Activated CD4-positive, alpha-beta memory T cell treated with anti-CD3 and anti-CD28 coated beads, Interleukin-2, amount 10 ng/mL, durations not matched to agents 7 days and 5 days (primary cell): ENCODE measurements around the gene NHLRC4. TPM values are rescaled to one million over a fixed set of nuclear protein-coding genes. Genes with fewer than 3 reads are reported as not detected.
A peak's percentile ranks its signal among the peaks of the same experiment; 100 is the strongest.

Experiments
- CTCF ChIA-PET: fragments of 350-600 bp; sonication (Branson Sonifier 250); formaldehyde crosslinking; loops from one replicate; lab custom pipeline; 2021; ENCODE audit warnings: antibody characterized with exemption, inconsistent platforms; lab: Charles Lee
- POLR2A ChIA-PET: fragments of 350-600 bp; sonication (Branson Sonifier 250); formaldehyde crosslinking; loops from one replicate; lab custom pipeline; 2021; ENCODE audit warnings: antibody characterized with exemption; lab: Charles Lee
- DNase-seq: peaks from one replicate; pipeline ENCODE4 v3.0.0-alpha.2; 2020
- H3K27ac Mint-ChIP-seq: one replicate; pipeline ENCODE4 v1.8.0; 2021; ENCODE audit warnings: mild to moderate bottlenecking, mixed read lengths
- H3K27me3 Mint-ChIP-seq: one replicate; pipeline ENCODE4 v1.8.0; 2021; ENCODE audit warnings: mixed read lengths
- H3K36me3 Mint-ChIP-seq: one replicate; pipeline ENCODE4 v1.8.0; 2021; ENCODE audit warnings: low read depth, mixed read lengths
- H3K4me1 Mint-ChIP-seq: one replicate; pipeline ENCODE4 v1.8.0; 2021; ENCODE audit warnings: mixed read lengths
- H3K4me3 Mint-ChIP-seq: one replicate; pipeline ENCODE4 v1.8.0; 2021; ENCODE audit warnings: mild to moderate bottlenecking, mixed read lengths
- H3K9me3 Mint-ChIP-seq: one replicate; pipeline ENCODE4 v1.8.0; 2021; ENCODE audit warnings: mixed read lengths
- total RNA-seq, 2 experiments: library from RNA; stranded (reverse); gene quantifications; one replicate each; pipeline ENCODE4 v1.2.3, GENCODE V29; 2021

Gene NHLRC4
- total RNA-seq, 2 experiments from 2014 or later, result 2.3 to 2.6 TPM

DNA sequence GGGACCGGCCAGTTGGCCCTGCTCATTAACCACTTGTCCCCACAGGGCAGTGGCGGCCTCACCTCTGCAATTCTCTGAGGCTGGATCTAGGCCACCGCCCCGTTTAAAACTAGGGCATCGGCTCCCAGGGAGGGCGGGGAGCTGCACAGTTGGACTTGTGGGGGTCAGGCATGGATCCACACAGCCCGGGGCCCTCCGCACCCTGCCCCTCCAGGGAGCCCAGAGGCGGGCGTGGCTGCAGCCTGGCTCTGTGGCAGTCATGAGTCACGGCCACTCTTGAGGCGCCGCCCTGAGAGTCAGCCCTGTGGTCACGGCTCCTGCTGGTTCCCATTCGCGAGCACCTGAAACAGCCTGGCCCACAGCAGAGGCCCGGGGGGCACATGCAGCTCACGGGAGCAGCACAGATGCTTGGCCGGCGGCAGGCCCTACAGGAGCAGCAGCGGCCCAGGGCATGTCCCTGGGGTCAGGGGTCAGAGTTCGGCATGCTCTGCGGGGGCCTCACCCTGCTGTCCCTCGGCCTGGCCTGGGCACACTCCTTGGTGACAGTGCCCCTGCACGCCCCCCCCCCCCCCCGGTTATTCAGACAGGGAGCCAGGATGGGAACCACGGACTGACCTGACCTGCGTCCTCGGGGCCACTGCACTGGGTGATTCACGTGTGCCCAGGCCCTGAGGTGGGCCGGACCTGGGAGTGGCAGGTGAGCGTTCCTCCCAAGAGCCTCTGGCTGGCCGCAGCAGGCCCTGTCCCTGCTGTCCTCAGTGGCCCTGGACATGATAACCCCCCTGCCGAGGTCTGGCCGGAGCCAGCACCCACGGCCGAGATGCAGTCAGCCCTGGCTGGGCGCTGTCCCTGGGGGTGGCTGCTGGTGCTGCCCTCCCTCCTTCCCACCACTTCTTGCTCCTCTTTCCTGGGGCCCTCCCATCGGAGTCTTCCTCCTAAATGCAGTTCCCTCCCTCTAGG lies 31.1 kb upstream of the NHLRC4 start:
- no peaks in the 10 kb centered on the region for H3K9me3 Mint-ChIP-seq
- H3K27ac Mint-ChIP-seq, result no peak overlapping the region
- no peak overlapping the region for H3K4me3 Mint-ChIP-seq
- H3K27me3 Mint-ChIP-seq, result no peaks in the 10 kb centered on the region
- DNase-seq, result peak; percentile 52
- peaks cover 14% of the 10 kb centered on the region for H3K36me3 Mint-ChIP-seq
- H3K4me1 Mint-ChIP-seq, result peaks cover 11% of the 10 kb centered on the region
- ChIA-PET POLR2A (no interaction called here), CTCF (no interaction called here)

DNA sequence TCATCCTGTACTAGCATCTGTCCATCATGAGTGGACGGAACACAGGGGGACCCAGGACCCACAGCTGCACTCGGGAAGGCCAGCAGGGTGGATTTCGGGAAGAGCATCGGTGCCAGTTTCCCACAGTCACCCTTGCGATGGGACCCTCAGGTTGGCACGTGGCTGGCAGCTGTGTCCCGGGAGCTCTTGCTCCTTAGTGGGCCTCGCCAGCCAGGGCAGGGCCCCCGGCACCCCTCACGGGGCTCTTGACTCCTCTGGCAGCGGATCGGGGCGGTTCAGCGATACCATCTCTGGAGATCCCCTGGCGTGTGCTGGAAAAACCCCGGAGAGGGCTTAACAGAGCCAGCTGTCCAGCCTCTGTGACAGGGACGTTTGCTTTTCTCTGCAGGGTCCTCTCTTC lies 30.1 kb upstream of the NHLRC4 start:
- CTCF ChIA-PET, result no interaction called here
- Mint-ChIP-seq H3K4me3 (no peak overlapping the region), H3K4me1 (peaks cover 11% of the 10 kb centered on the region), H3K27ac (no peak overlapping the region), H3K36me3 (peaks cover 14% of the 10 kb centered on the region), H3K27me3 (no peaks in the 10 kb centered on the region), H3K9me3 (no peaks in the 10 kb centered on the region)
- POLR2A ChIA-PET, result interaction anchor here (1.3 kb wide), 1 partner anchor 10 kb away, joined by 5 read pairs; the partner anchor contains the start of gene CAPN15
- no peak for DNase-seq

- H3K36me3 Mint-ChIP-seq, result peaks cover 19% of the 10 kb centered on the region
- no peak overlapping the region for H3K27ac Mint-ChIP-seq
- H3K9me3 Mint-ChIP-seq, result no peaks in the 10 kb centered on the region
- no peaks in the 10 kb centered on the region for H3K27me3 Mint-ChIP-seq
- no peak overlapping the region for H3K4me3 Mint-ChIP-seq
- no peak for DNase-seq
- peaks cover 11% of the 10 kb centered on the region for H3K4me1 Mint-ChIP-seq
- ChIA-PET POLR2A (interaction anchor here (1.3 kb wide), 1 partner anchor 10 kb away, joined by 5 read pairs; the partner anchor contains the start of gene CAPN15), CTCF (no interaction called here)
Observed at GRCh38 chr16:537415-538335, 29.1 kb upstream of the NHLRC4 start.

DNA sequence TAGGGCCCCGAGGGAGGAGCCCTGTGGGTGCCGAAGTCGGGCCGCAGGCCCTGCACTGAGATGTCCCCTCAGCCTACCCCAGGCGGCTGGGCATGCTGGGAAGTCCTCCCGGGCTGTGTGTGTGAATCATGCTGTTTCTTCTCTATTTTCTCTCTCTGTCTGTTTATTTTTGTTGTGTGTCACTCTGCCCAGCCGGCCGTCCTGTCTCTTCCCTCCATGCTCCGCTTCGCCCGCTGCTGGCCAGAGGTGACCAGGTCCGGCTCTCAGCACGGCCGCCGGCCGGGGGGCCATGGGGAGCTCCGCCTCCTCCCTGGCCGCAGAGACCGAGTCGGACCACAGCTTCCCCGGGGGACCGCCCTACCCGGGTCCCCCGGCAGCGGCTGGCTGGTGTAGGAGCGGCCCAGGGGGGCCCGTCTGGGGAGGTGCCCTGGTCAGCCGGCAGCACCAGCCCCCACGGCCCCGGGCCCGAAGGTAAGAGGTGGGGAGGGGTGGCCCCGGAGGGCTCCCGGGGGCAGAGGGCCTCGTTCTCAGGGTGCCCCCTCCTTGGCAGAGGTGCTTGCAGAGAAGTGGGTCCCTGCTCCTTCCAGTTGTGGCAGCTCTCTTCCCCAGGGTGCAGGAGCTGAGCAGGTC lies 26.8 kb upstream of the NHLRC4 start:
- CTCF ChIA-PET, result interaction anchor here (0.6 kb wide), 1 partner anchor 153 kb away, joined by 3 read pairs; no protein-coding TSS in a partner anchor
- Mint-ChIP-seq H3K36me3 (peaks cover 19% of the 10 kb centered on the region), H3K9me3 (no peaks in the 10 kb centered on the region), H3K27ac (no peak overlapping the region), H3K4me3 (no peak overlapping the region), H3K4me1 (peaks cover 5% of the 10 kb centered on the region), H3K27me3 (no peaks in the 10 kb centered on the region)
- POLR2A ChIA-PET, result interaction anchor here (1.0 kb wide), 1 partner anchor 11 kb away, joined by 3 read pairs; no protein-coding TSS in a partner anchor
- DNase-seq, result no peak

DNA sequence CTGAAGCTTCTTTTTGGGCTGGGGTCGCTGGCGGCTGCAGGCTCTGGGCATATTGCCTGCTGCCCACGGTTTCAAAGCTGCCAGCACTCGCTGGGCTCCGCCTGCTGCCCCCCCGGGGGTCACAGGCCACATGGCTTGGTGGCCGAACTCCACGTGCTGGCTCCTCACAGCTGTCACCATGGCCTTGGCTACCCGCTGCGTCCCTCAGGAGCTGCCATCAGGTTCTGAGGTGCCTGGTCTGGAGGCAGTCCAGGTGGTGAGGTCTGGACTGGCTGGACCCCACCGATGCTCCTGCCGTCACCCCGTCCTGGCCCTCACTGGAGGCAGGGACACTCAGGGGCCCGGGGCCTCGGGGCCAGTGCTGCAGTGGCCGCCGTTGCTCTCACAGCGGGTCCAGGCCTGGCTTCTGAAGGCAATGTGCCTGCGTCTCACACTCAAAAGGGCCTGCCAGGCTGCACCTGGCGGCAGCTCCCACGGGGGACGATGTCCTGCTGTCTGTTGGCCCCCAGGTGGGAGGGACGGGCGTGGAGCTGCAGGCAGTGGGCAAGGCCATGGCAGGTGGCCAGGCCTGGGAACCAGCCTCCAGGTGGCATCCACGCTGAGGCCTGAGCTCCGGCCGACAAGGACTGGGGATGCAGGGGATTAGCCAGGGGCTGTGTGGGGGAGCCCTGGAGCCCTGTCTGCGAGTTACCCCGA lies 26.0 kb upstream of the NHLRC4 start:
- CTCF ChIA-PET, result no interaction called here
- Mint-ChIP-seq H3K4me3 (no peak overlapping the region), H3K27ac (no peak overlapping the region), H3K27me3 (no peaks in the 10 kb centered on the region), H3K4me1 (no peaks in the 10 kb centered on the region), H3K9me3 (no peaks in the 10 kb centered on the region), H3K36me3 (peaks cover 19% of the 10 kb centered on the region)
- no peak for DNase-seq
- POLR2A ChIA-PET, result interaction anchor here (1.0 kb wide), 1 partner anchor 12 kb away, joined by 3 read pairs; no protein-coding TSS in a partner anchor

GRCh38 chr16:543301-544164 lies 23.3 kb upstream of the NHLRC4 start:
- H3K9me3 Mint-ChIP-seq, result no peaks in the 10 kb centered on the region
- H3K36me3 Mint-ChIP-seq, result peaks cover 9% of the 10 kb centered on the region
- no peak overlapping the region for H3K4me3 Mint-ChIP-seq
- ChIA-PET CTCF (no interaction called here), POLR2A (no interaction called here)
- H3K27me3 Mint-ChIP-seq, result no peaks in the 10 kb centered on the region
- no peak overlapping the region for H3K27ac Mint-ChIP-seq
- no peak for DNase-seq
- no peaks in the 10 kb centered on the region for H3K4me1 Mint-ChIP-seq

- no peak overlapping the region for H3K27ac Mint-ChIP-seq
- ChIA-PET CTCF (no interaction called here), POLR2A (no interaction called here)
- no peaks in the 10 kb centered on the region for H3K9me3 Mint-ChIP-seq
- H3K4me3 Mint-ChIP-seq, result no peak overlapping the region
- peaks cover 5% of the 10 kb centered on the region for H3K36me3 Mint-ChIP-seq
- no peak for DNase-seq
- H3K4me1 Mint-ChIP-seq, result no peaks in the 10 kb centered on the region
- no peaks in the 10 kb centered on the region for H3K27me3 Mint-ChIP-seq
Observed at GRCh38 chr16:544517-544916, 22.3 kb upstream of the NHLRC4 start.

- H3K9me3 Mint-ChIP-seq, result no peaks in the 10 kb centered on the region
- ChIA-PET POLR2A (no interaction called here), CTCF (no interaction called here)
- H3K36me3 Mint-ChIP-seq, result peaks cover 3% of the 10 kb centered on the region
- peak; percentile 52 for DNase-seq
- no peak overlapping the region for H3K4me3 Mint-ChIP-seq
- no peak overlapping the region for H3K27ac Mint-ChIP-seq
- H3K4me1 Mint-ChIP-seq, result no peaks in the 10 kb centered on the region
- H3K27me3 Mint-ChIP-seq, result no peaks in the 10 kb centered on the region
Observed at GRCh38 chr16:546909-547770, 19.7 kb upstream of the NHLRC4 start.

GRCh38 chr16:548586-548985 lies 18.2 kb upstream of the NHLRC4 start:
- no peaks in the 10 kb centered on the region for H3K27me3 Mint-ChIP-seq
- CTCF ChIA-PET, result no interaction called here

DNA sequence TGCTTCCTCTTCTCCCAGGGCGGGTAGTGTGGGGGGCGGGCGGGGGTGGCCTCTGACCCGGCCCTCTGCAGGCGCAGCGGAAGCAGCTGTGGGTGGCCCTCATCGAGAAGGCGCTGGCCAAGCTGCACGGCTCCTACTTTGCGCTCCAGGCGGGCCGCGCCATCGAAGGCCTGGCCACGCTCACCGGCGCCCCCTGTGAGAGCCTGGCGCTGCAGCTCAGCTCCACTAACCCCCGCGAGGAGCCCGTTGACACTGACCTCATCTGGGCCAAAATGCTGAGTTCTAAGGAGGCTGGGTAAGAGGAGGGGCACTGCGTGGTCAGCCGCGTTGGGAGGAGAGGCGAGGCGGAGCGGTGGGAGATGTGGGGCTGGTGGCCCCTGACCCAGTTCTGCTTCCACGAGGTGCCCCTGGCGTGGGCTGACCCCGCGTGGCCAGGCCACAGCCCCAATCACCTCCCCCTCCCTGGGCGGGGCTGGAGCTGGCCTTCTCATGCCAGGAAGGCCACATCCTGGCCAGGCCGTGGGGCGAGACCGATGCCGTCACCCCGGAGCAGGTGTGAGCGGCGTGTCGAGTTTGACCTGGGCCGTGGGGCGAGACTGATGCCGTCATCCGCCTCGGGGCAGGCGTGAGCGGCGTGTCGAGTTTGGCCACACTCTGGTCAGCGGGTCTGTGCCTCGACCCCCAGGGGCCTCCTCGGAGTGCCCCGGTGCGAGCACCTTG lies 17.1 kb upstream of the NHLRC4 start:
- Mint-ChIP-seq H3K27me3 (no peaks in the 10 kb centered on the region), H3K36me3 (no peaks in the 10 kb centered on the region)
- POLR2A ChIA-PET, result no interaction called here

More at GRCh38 chr16:548586-548985, 18.2 kb upstream of the NHLRC4 start:
- Mint-ChIP-seq H3K27ac (no peak overlapping the region), H3K4me3 (no peak overlapping the region), H3K36me3 (no peaks in the 10 kb centered on the region), H3K9me3 (no peaks in the 10 kb centered on the region), H3K4me1 (no peaks in the 10 kb centered on the region)
- no peak for DNase-seq
- POLR2A ChIA-PET, result no interaction called here

More for the DNA sequence above, 17.1 kb upstream of the NHLRC4 start:
- no peak overlapping the region for H3K4me3 Mint-ChIP-seq
- no peak for DNase-seq
- H3K9me3 Mint-ChIP-seq, result no peaks in the 10 kb centered on the region
- no peak overlapping the region for H3K27ac Mint-ChIP-seq
- no peaks in the 10 kb centered on the region for H3K4me1 Mint-ChIP-seq
- CTCF ChIA-PET, result no interaction called here
